GM08714 (cell line): ENCODE measurements around the gene COL16A1.

Source experiments
- H3K4me3 ChIP-seq: fragments of 200-500 bp; sonication (Bioruptor generic); 2 replicates; pipeline ENCODE4 v1.5.1; 2014; ENCODE audit warnings: mild to moderate bottlenecking, low read length, inconsistent platforms
- ZNF274 ChIP-seq: IDR thresholded peaks from 2 replicates; pipeline ENCODE4 v1.6.1; 2012; ENCODE audit warnings: mild to moderate bottlenecking, low read depth, low read length

COL16A1 gene

DNA sequence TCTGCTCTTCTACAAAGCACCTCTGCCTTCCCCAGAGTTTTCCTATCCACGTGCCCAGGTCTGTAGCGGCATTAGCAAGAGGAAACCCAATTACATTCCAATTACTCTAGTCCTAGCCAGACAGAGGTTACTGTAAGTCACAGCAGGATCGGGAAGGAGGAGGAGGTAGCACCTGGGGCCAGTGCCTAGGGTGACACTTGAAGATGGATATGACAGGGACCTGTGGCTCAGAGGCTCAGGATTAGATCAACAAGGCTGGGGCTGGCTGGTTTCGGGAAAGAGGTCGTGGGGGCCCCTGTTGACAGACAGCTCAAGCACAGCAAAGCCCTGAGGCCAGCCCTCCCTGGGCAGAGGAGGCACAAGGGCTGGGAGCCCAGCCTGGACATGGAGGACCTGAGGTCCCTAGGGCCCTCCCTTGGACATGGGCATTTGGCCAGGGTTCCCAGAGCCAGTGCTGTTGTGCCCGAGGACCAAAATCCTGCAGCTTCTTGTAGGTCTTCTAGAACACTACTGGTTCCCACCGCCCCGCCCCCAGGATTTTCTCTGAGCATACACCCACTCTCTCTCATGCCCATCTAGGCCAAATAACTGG lies 89.3 kb downstream of the COL16A1 start:
- TF ChIP-seq ZNF274 = no peak
- no peak overlapping the region for H3K4me3 ChIP-seq

DNA sequence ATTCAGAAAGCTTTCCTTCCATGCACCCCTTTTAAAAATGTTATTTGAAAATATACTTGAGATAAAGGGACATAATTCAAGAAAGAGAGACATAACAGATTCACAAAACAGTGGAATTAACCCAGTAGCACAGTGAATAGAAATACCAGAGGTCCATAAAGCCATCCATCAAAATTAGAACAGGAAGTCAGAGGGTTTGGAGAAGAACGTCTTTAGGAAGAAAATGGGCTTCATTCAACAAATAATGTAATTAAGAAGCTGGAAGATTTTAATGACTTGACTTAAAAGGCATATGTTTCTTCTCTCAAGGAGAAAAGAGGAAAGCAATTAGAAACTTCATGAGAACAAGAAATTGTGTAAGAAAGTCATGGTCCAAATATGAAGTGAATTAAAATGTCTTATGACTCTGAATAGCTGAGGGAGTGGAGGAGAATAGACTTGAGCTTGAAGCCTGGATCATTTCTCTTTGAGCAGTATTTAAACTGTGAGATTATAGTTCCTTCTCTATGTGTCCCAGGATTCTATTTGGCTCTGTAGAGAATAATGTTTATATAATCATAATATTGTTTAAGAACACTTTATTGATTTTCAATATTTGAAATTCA lies 94.2 kb downstream of the COL16A1 start:
- no peak overlapping the region for H3K4me3 ChIP-seq

DNA sequence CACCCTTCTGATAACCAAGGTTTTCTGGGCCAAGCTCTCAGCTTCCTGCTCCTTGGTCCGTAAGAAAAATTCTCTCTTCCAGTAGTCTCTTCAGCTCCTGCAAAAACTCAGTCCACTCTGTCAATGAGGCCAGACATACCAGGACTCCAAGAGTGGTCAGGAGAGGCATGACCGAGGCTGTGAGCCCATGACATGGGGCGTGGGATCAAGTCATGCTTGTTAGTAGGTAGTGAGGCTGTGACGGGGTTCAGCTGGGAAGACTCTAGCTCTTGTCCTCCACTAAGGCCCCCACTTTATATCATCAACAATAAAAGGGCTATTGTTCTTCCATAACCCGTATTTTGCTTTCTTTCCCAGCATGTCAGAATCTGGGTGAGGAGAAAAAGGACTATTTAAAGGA lies 96.5 kb downstream of the COL16A1 start:
- no peak overlapping the region for H3K4me3 ChIP-seq
- no peak for TF ChIP-seq ZNF274

More for the DNA sequence above, 94.2 kb downstream of the COL16A1 start:
- TF ChIP-seq ZNF274 = no peak

DNA sequence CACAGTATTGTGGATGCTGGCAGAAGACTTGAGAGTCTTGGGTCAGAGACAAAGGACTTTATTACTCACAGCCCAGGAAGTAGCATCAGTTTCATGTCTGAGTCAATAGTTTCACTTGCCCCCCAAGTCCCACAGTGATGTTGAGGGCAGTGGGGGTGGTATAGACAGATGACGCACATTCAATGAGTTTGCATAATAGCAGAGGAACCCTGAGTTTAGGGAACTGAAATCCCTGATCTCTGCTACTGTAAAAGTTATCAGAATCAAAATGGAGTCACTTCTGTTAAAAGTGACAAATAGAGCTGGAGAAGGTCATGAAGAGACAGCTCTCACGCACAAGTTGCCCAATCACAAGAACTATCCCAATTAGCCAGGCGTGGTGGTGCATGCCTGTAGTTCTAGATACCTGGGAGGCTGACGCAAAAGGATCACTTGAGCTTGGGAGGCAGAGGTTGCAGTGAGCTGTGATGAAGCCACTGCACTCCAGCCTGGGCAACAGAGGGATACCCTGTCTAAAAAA lies 97.8 kb downstream of the COL16A1 start:
- TF ChIP-seq ZNF274 = no peak
- no peak overlapping the region; the same call in 1 of the 2 replicates for H3K4me3 ChIP-seq
